GM18499 (cell line): ENCODE measurements around the gene KIF1B.
"Not testable (repeated sequence)": the region's sequence is repeated elsewhere in the genome, so short reads cannot be mapped to it uniquely, and the experiment has no call there.

Experiments
- ATAC-seq: cut with Tn5 transposase; IDR thresholded peaks from one replicate; pipeline ENCODE4 v1.9.1; 2021; ENCODE audit warnings: moderate number of reproducible peaks; ENCODE audit not compliant: insufficient read depth, unreplicated experiment

The KIF1B gene

DNA sequence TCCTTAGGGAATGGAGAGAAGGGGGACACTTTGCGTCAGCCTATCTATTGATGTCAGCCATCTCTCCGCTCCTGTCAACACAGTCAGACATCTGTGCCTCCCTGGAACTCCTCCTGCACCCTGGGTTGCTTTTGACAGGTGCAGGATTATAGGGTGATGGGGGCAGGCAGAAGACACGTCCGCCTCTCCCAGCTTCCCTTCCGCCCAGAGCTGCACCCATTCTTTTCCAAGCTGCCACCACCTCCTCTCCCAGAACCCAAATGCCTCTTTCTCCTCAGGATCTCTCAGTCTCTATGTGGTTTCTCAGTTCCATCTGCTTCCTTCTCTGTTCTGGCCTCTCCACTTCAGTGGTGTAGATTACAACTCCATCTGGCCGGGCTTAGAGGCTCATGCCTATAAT, 17.1 kb upstream of the KIF1B start:
- no peak for ATAC-seq

GRCh38 chr1:10195570-10195969, 14.8 kb upstream of the KIF1B start:
- ATAC-seq = no peak

- no peak for ATAC-seq
Measured at GRCh38 chr1:10196976-10197375, 13.4 kb upstream of the KIF1B start.

- ATAC-seq = no peak
Measured at GRCh38 chr1:10200620-10201019, 9.8 kb upstream of the KIF1B start.

DNA sequence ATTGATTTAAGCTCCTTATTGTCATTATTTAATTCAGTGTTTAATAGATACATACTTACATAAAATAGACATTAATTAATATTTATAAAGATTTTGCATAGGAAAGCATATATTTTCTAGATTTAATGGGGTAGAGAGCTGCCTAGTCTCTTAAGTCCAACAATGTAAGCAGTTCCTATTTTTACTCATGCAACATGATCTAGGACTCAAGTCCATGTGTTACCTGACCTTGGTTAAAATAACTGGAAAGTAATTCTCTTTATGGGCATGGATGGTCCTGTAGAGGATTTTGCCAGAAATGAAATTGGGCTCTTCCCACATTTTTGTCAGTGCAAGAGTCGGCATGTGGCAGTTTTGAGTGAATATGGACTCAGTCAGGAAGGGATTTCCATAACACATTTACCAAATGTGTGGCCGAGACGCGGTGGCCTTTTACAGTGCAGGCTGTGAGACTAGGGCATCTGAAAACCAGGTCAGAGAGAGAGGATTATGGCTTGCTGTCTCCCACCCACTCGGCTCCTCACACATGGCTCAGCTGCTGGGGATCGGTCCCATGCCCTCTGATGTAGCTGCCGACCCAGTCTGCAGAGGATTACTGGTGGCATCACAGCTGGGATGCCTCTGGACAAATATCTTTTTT, 6.2 kb upstream of the KIF1B start:
- ATAC-seq = no peak

GRCh38 chr1:10205206-10205605, 5.2 kb upstream of the KIF1B start:
- ATAC-seq = not testable (repeated sequence)

DNA sequence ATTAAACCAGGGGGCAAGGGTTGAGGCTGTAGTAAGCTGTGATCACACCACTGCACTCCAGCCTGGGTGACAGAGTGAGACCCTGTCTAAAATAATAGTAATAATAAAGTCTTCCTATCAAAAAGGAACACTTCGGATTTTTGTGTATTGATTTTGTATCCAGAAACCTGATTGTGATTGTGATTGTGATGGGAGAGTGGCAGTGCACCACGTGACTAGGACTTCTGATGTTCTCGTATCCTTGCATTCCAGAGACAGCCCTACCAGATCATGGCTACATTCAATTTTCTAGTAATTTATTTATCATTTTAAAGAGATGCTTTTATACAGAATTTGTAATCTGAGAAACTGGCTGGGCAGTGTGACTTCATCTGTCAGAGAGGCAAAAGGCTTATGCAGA, 2.6 kb upstream of the KIF1B start:
- no peak for ATAC-seq

GRCh38 chr1:10208537-10208936, 1.8 kb upstream of the KIF1B start:
- no peak for ATAC-seq

- ATAC-seq = no peak
Measured at GRCh38 chr1:10209590-10209904, 823 bp upstream of the KIF1B start.

GRCh38 chr1:10210841-10211804, 753 bp downstream of the KIF1B start:
- no peak for ATAC-seq

GRCh38 chr1:10211805-10212410, 1.5 kb downstream of the KIF1B start:
- no peak for ATAC-seq

GRCh38 chr1:10212476-10212875, 2.1 kb downstream of the KIF1B start:
- ATAC-seq = no peak

GRCh38 chr1:10213186-10213705, 2.9 kb downstream of the KIF1B start:
- no peak for ATAC-seq

GRCh38 chr1:10216090-10216749, 5.8 kb downstream of the KIF1B start:
- no peak for ATAC-seq

GRCh38 chr1:10217748-10218441, 7.5 kb downstream of the KIF1B start:
- no peak for ATAC-seq

DNA sequence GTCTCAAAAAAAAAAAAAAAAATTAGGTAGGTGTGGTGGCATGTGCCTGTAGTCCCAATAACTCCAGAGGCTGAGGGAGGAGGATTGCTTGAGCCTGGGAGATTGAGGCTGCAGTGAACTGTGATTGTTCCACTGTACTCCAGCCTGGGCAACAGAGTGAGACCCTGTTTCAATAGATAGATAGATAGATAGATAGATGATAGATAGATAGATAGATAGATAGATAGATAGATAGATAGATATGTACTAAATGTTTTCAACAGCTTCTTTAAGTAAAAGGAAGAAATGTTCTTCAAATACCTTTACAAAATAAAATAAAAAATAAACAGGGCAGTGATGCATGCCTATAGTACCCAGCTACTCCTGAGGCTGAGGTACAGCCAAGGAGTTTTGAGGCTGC, 9.8 kb downstream of the KIF1B start:
- ATAC-seq = no peak

DNA sequence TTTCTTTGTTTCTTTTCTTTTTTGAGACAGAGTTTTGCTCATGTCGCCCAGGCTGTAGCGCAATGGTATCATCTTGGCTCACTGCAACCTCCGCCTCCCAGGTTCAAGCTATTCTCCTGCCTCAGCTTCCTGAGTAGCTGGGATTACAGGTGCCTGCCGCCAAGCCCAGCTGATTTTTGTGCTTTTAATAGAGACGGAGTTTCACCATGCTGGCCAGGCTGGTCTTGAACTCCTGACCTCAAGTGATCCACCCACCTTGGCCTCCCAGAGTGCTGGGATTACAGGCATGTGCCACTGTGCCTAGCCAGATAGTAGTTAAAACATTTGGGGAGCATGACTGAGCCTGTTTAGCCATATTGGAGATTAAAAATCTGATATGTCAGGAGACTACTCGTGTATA, 10.3 kb downstream of the KIF1B start:
- not testable (repeated sequence) for ATAC-seq

GRCh38 chr1:10225573-10225972, 15.2 kb downstream of the KIF1B start:
- ATAC-seq = no peak

DNA sequence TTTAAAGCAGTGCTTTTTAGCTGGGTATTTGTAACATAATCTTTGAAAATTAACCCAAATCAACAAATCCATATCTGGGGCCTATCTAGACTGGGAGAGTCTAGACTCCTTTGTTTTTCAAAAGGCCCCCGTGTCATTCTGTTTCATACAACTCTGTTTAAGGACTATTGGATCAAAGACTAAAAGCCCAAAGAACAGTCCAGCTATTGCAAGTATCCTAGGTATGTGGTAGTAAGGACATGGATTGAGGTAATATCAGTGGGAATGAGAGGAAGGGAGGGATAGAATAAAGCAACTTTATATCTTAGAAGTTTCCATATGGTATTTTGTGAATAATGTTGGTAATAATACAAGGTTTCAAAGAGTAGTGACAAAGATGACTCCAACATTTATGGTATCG, 18.2 kb downstream of the KIF1B start:
- no peak for ATAC-seq

- ATAC-seq = no peak
Measured at GRCh38 chr1:10229903-10230302, 19.5 kb downstream of the KIF1B start.
